GM18520 (cell line): ENCODE data around the gene CACNA1H.

Experiments
- ATAC-seq: cut with Tn5 transposase; IDR thresholded peaks from one replicate; pipeline ENCODE4 v1.9.1; 2021; ENCODE audit not compliant: unreplicated experiment

The CACNA1H gene

GRCh38 chr16:1156055-1156982 lies 3.4 kb downstream of the CACNA1H start:
- ATAC-seq, result no peak

- no peak for ATAC-seq
These were observed 4.2 kb downstream of the CACNA1H start for GRCh38 chr16:1156983-1157638.

GRCh38 chr16:1157639-1158455 lies 4.9 kb downstream of the CACNA1H start:
- no peak for ATAC-seq

- ATAC-seq, result no peak
These were observed 5.8 kb downstream of the CACNA1H start for GRCh38 chr16:1158456-1159324.

- no peak for ATAC-seq
These were observed 6.5 kb downstream of the CACNA1H start for GRCh38 chr16:1159325-1159972.

- ATAC-seq, result no peak
These were observed 7.3 kb downstream of the CACNA1H start for GRCh38 chr16:1159973-1160772.

- no peak for ATAC-seq
These were observed 8.0 kb downstream of the CACNA1H start for GRCh38 chr16:1160773-1161348.

- ATAC-seq, result no peak
These were observed 10.0 kb downstream of the CACNA1H start for GRCh38 chr16:1162701-1163566.

- ATAC-seq, result no peak
These were observed 10.7 kb downstream of the CACNA1H start for GRCh38 chr16:1163567-1164055.

- no peak for ATAC-seq
These were observed 11.5 kb downstream of the CACNA1H start for GRCh38 chr16:1164382-1164781.

GRCh38 chr16:1164975-1165374 lies 12.1 kb downstream of the CACNA1H start:
- no peak for ATAC-seq

GRCh38 chr16:1165511-1165910 lies 12.6 kb downstream of the CACNA1H start:
- ATAC-seq, result no peak

GRCh38 chr16:1167276-1168107 lies 14.6 kb downstream of the CACNA1H start:
- ATAC-seq, result no peak

GRCh38 chr16:1168837-1169236 lies 15.9 kb downstream of the CACNA1H start:
- ATAC-seq, result no peak

- no peak for ATAC-seq
These were observed 16.6 kb downstream of the CACNA1H start for GRCh38 chr16:1169285-1170075.

- no peak for ATAC-seq
These were observed 17.1 kb downstream of the CACNA1H start for GRCh38 chr16:1170076-1170418.
